A673 (cell line): ENCODE data around the gene KCNK7.

ENCODE experiments used
- CTCF ChIP-seq: fragments of 300-800, 200-600 bp; sonication (generic); conservative IDR thresholded peaks from 2 replicates; pipeline ENCODE4 v1.5.1; 2017; ENCODE audit warnings: low read depth, mild to moderate bottlenecking, antibody characterized with exemption, low read length, moderate library complexity, mixed read lengths
- EZH2 ChIP-seq: fragments of 200-600 bp; sonication (generic); IDR thresholded peaks from 2 replicates; pipeline ENCODE4 v1.6.1; 2017; ENCODE audit warnings: borderline replicate concordance, low read depth, mild to moderate bottlenecking, mixed read lengths, antibody characterized with exemption, low read length; ENCODE audit not compliant: poor library complexity, severe bottlenecking

GRCh38 chr11:65579291-65579690 is 16.3 kb downstream of the KCNK7 start:
- no peak for TF ChIP-seq CTCF
- no peak for TF ChIP-seq EZH2
